SK-N-SH (cell line): ENCODE measurements around the gene VDAC2. TPM values are rescaled to one million over a fixed set of nuclear protein-coding genes. Genes with fewer than 3 reads are reported as not detected.

ENCODE experiments used
- CTCF ChIA-PET: fragments of 300-600, 350-600 bp; formaldehyde crosslinking; extraction: SDS; loops from one replicate; lab custom pipeline; 2021; lab: Yijun Ruan, JAX
- POLR2A ChIA-PET: fragments of 350-600 bp; sonication (Branson Sonifier 250); formaldehyde crosslinking; extraction: SDS; loops from one replicate; lab custom pipeline; 2020; ENCODE audit warnings: antibody characterized with exemption, inconsistent platforms; lab: Yijun Ruan, JAX
- DNase-seq: peaks from one replicate; pipeline ENCODE4 v3.0.0; 2012
- H2AFZ ChIP-seq: fragments of 200-600 bp; sonication (generic); 2 replicates; pipeline ENCODE4 v1.8.1; 2016; ENCODE audit warnings: antibody characterized with exemption, mild to moderate bottlenecking, low read depth
- H3F3A ChIP-seq: fragments of 200-600 bp; sonication (generic); replicated peaks from 2 replicates; pipeline ENCODE3; 2016; ENCODE audit warnings: antibody characterized with exemption, mild to moderate bottlenecking; ENCODE audit not compliant: insufficient read depth
- H3K27ac ChIP-seq, 2 experiments: fragments of 200-500 bp in 1 of 2; fragments of 200-600 bp in 1 of 2; sonication (Bioruptor generic) in 1 of 2; sonication (generic), shearing (Covaris generic) in 1 of 2; 2 replicates each; pipeline versions ENCODE4 v1.5.1 to v1.6.1; 2014 to 2016; ENCODE audit warnings: low read depth in 2 of 2, inconsistent platforms in 1 of 2, low read length in 1 of 2, mild to moderate bottlenecking in 1 of 2, mixed read lengths in 1 of 2
- H3K27me3 ChIP-seq: fragments of 200-600 bp; sonication (generic), shearing (Covaris generic); 2 replicates; pipeline ENCODE4 v1.6.1; 2016; ENCODE audit warnings: mixed run types; ENCODE audit not compliant: insufficient read depth
- H3K36me3 ChIP-seq, 2 experiments: fragments of 200-500 bp in 1 of 2; fragments of 200-600 bp in 1 of 2; sonication (Bioruptor generic) in 1 of 2; sonication (generic) in 1 of 2; replicated peaks in 1 of 2; 2 replicates each; pipeline versions ENCODE3 to v1.5.1; 2014 to 2016; ENCODE audit warnings: low read length in 1 of 2, mild to moderate bottlenecking in 1 of 2; ENCODE audit not compliant: insufficient read depth in 2 of 2, control insufficient read depth in 1 of 2
- H3K4me1 ChIP-seq, 2 experiments: fragments of 200-500 bp in 1 of 2; fragments of 200-600 bp in 1 of 2; sonication (Bioruptor generic) in 1 of 2; sonication (generic), shearing (Covaris generic) in 1 of 2; 2 replicates each; pipeline versions ENCODE4 v1.5.1 to v1.6.1; 2014 to 2016; ENCODE audit warnings: low read depth in 1 of 2, low read length in 1 of 2, mixed run types in 1 of 2; ENCODE audit not compliant: insufficient read depth in 2 of 2, control insufficient read depth in 1 of 2
- H3K4me2 ChIP-seq: fragments of 200-600 bp; sonication (generic), shearing (Covaris generic); 2 replicates; pipeline ENCODE4 v1.6.1; 2017; ENCODE audit warnings: mixed run types
- H3K4me3 ChIP-seq, 2 experiments: fragments of 200-500 bp in 1 of 2; fragments of 200-600 bp in 1 of 2; sonication (Bioruptor generic) in 1 of 2; sonication (generic), shearing (Covaris generic) in 1 of 2; 2 replicates each; pipeline versions ENCODE4 v1.5.1 to v1.8.1; 2014 to 2016; ENCODE audit warnings: low read depth in 2 of 2, inconsistent platforms in 1 of 2, low read length in 1 of 2, mild to moderate bottlenecking in 1 of 2, mixed read lengths in 1 of 2, moderate library complexity in 1 of 2
- H3K79me2 ChIP-seq: fragments of 200-600 bp; sonication (generic); 2 replicates; pipeline ENCODE4 v1.8.1; 2017; ENCODE audit warnings: mild to moderate bottlenecking; ENCODE audit not compliant: insufficient read depth
- H3K9ac ChIP-seq: fragments of 200-600 bp; sonication (generic); 2 replicates; pipeline ENCODE4 v1.6.1; 2017; ENCODE audit warnings: mixed run types
- H3K9me2 ChIP-seq: fragments of 200-600 bp; sonication (generic); 2 replicates; pipeline ENCODE4 v1.6.1; 2017; ENCODE audit warnings: mixed run types
- H3K9me3 ChIP-seq: fragments of 200-600 bp; sonication (generic); 2 replicates; pipeline ENCODE4 v1.6.1; 2017; ENCODE audit warnings: mixed run types, mild to moderate bottlenecking, moderate library complexity
- H4K20me1 ChIP-seq: fragments of 200-600 bp; sonication (generic); 2 replicates; pipeline ENCODE4 v1.6.1; 2017; ENCODE audit warnings: mild to moderate bottlenecking, mixed run types; ENCODE audit not compliant: insufficient read depth
- CHD2 ChIP-seq: fragments of 150-350 bp; IDR thresholded peaks from 2 replicates; pipeline ENCODE4 v1.6.1; 2018; ENCODE audit warnings: low read length; ENCODE audit not compliant: partially characterized antibody
- EZH2phosphoT487 ChIP-seq: fragments of 200-600 bp; sonication (generic); IDR thresholded peaks from 2 replicates; pipeline ENCODE4 v1.6.1; 2017; ENCODE audit warnings: low read depth, mixed run types, mild to moderate bottlenecking, antibody characterized with exemption, moderate library complexity, borderline replicate concordance
- FOSL2 ChIP-seq: IDR thresholded peaks from 2 replicates; pipeline ENCODE4 v1.4.0; 2012; ENCODE audit warnings: low read depth, mild to moderate bottlenecking, moderate library complexity, borderline replicate concordance
- GABPA ChIP-seq: IDR thresholded peaks from 2 replicates; pipeline ENCODE4 v1.4.0; 2012; ENCODE audit warnings: low read depth, mild to moderate bottlenecking
- GATA2 ChIP-seq: sonication (generic); formaldehyde crosslinking; IDR thresholded peaks from 2 replicates; pipeline ENCODE4 v1.5.0; 2020; ENCODE audit warnings: mild to moderate bottlenecking, missing genetic modification reagents
- MEF2A ChIP-seq: IDR thresholded peaks from 2 replicates; pipeline ENCODE4 v1.4.0; 2012; ENCODE audit warnings: low read depth, borderline replicate concordance
- MXI1 ChIP-seq: IDR thresholded peaks from 2 replicates; pipeline ENCODE4 v1.6.1; 2012; ENCODE audit warnings: mild to moderate bottlenecking, low read depth, low read length, improper control_type of control experiment
- NFIC ChIP-seq: IDR thresholded peaks from 2 replicates; pipeline ENCODE4 v1.4.0; 2012; ENCODE audit warnings: borderline replicate concordance
- RAD21 ChIP-seq: IDR thresholded peaks from 2 replicates; pipeline ENCODE4 v1.6.1; 2012; ENCODE audit warnings: mild to moderate bottlenecking, low read length
- RCOR1 ChIP-seq: fragments of 150-350 bp; IDR thresholded peaks from 2 replicates; pipeline ENCODE4 v1.6.1; 2017; ENCODE audit warnings: antibody characterized with exemption, low read length
- RFX5 ChIP-seq: IDR thresholded peaks from 2 replicates; pipeline ENCODE4 v1.6.1; 2012; ENCODE audit warnings: mild to moderate bottlenecking, improper control_type of control experiment, low read length
- RXRA ChIP-seq: IDR thresholded peaks from 2 replicates; pipeline ENCODE4 v1.4.0; 2012; ENCODE audit warnings: low read depth, mild to moderate bottlenecking, borderline replicate concordance
- SIN3A ChIP-seq: IDR thresholded peaks from 2 replicates; pipeline ENCODE4 v1.6.1; 2012; ENCODE audit warnings: low read depth, mild to moderate bottlenecking, low read length, moderate library complexity, borderline replicate concordance
- SMC3 ChIP-seq: IDR thresholded peaks from 2 replicates; pipeline ENCODE4 v1.6.1; 2012; ENCODE audit warnings: low read depth, low read length, improper control_type of control experiment
- TAF1 ChIP-seq: IDR thresholded peaks from 2 replicates; pipeline ENCODE4 v1.6.1; 2012; ENCODE audit warnings: low read depth, mild to moderate bottlenecking, low read length, moderate library complexity, borderline replicate concordance
- TEAD4 ChIP-seq: IDR thresholded peaks from 2 replicates; pipeline ENCODE4 v1.4.0; 2012; ENCODE audit warnings: mild to moderate bottlenecking, borderline replicate concordance; ENCODE audit not compliant: insufficient read depth
- YY1 ChIP-seq: IDR thresholded peaks from 2 replicates; pipeline ENCODE4 v1.4.0; 2012; ENCODE audit warnings: low read depth, mild to moderate bottlenecking
- WGBS: methylation state at CpG from one replicate; pipeline ENCODE4 v1.1.6; 2017; ENCODE audit warnings: low lambda C conversion rate; 5-methylcytosine and 5-hydroxymethylcytosine counted together
- polyA plus RNA-seq, 3 experiments: library from polyadenylated mRNA; depleted of rRNA; stranded (reverse); fragments of >200 nt; gene quantifications; 2 replicates each; pipeline ENCODE4 v1.2.3, GENCODE V29; 2012
- TF ChIP-seq, protein P1 (sequence below): fragments of 200-600 bp; sonication (generic); IDR thresholded peaks from 2 replicates; pipeline ENCODE4 v1.6.1; 2017; ENCODE audit warnings: antibody characterized with exemption, mild to moderate bottlenecking, moderate library complexity
- TF ChIP-seq, protein P2 (sequence below): IDR thresholded peaks from 2 replicates; pipeline ENCODE4 v1.4.0; 2012; ENCODE audit warnings: low read depth
- TF ChIP-seq, protein P3 (sequence below): IDR thresholded peaks from 2 replicates; pipeline ENCODE4 v1.4.0; 2012; ENCODE audit warnings: low read depth, borderline replicate concordance
- TF ChIP-seq, protein P4 (sequence below): IDR thresholded peaks from 2 replicates; pipeline ENCODE4 v1.6.1; 2012; ENCODE audit warnings: mild to moderate bottlenecking, low read depth, low read length, moderate library complexity

Gene VDAC2
- polyA plus RNA-seq, 1 of the 3 experiments (the other 2 are of a cell fraction) = 98.3 TPM

DNA sequence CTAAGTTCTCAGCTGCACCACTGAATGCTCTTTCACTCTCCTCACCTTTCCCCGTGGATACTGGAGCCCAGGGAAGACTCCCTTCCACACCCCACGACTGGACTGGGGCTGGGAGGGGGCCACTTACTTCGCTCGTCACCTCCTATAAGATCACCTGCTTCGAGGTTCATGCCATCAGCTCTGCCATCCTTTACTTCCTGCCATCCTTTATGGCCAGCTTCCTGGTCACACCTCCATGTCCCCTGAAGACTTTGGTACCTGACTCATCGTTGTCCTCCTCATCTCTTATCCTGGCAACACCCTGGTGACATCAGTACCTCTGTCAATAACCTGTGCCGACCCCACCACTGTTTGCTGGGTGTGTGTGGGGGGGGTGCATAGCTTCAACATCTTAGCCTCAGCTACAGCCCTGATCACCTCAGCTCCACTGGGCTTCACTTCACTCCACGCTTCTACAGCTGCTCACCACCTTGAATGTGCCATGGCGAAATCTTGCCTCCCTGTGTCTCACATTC lies 8.7 kb upstream of the VDAC2 start:
- Histone ChIP-seq H3K9me3 (no peaks in the 10 kb centered on the region), H2AFZ (no peak overlapping the region), H3K9me2 (no peaks in the 10 kb centered on the region), H3K4me3 (no peak overlapping the region), H3K9ac (no peak overlapping the region), H4K20me1 (no peaks in the 10 kb centered on the region), H3K79me2 (no peaks in the 10 kb centered on the region)
- no peak for DNase-seq
- TF ChIP-seq MEF2A (no peak), NFIC (no peak)
- TF ChIP-seq, protein P1, sequence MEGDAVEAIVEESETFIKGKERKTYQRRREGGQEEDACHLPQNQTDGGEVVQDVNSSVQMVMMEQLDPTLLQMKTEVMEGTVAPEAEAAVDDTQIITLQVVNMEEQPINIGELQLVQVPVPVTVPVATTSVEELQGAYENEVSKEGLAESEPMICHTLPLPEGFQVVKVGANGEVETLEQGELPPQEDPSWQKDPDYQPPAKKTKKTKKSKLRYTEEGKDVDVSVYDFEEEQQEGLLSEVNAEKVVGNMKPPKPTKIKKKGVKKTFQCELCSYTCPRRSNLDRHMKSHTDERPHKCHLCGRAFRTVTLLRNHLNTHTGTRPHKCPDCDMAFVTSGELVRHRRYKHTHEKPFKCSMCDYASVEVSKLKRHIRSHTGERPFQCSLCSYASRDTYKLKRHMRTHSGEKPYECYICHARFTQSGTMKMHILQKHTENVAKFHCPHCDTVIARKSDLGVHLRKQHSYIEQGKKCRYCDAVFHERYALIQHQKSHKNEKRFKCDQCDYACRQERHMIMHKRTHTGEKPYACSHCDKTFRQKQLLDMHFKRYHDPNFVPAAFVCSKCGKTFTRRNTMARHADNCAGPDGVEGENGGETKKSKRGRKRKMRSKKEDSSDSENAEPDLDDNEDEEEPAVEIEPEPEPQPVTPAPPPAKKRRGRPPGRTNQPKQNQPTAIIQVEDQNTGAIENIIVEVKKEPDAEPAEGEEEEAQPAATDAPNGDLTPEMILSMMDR = no peak
- TF ChIP-seq, all 33 proteins: peak for 0
- no peak overlapping the region for H3K27ac ChIP-seq
- ChIA-PET CTCF (interaction anchor here (1.2 to 1.9 kb wide), 2 partner anchors 14 to 29 kb away, joined by 4 to 5 read pairs; no protein-coding TSS in a partner anchor), POLR2A (no interaction called here)
- H3F3A ChIP-seq = no peaks in the 10 kb centered on the region
- H3K4me1 ChIP-seq = peaks cover 0 to 9% of the 10 kb centered on the region in 2 experiments; a peak in 2 of 4 replicates
- no peaks in the 10 kb centered on the region for H3K36me3 ChIP-seq
- H3K27me3 ChIP-seq = no peaks in the 10 kb centered on the region
- WGBS = 79% methylated on average over 9 of the region's 9 CpGs
- H3K4me2 ChIP-seq = no peak overlapping the region

DNA sequence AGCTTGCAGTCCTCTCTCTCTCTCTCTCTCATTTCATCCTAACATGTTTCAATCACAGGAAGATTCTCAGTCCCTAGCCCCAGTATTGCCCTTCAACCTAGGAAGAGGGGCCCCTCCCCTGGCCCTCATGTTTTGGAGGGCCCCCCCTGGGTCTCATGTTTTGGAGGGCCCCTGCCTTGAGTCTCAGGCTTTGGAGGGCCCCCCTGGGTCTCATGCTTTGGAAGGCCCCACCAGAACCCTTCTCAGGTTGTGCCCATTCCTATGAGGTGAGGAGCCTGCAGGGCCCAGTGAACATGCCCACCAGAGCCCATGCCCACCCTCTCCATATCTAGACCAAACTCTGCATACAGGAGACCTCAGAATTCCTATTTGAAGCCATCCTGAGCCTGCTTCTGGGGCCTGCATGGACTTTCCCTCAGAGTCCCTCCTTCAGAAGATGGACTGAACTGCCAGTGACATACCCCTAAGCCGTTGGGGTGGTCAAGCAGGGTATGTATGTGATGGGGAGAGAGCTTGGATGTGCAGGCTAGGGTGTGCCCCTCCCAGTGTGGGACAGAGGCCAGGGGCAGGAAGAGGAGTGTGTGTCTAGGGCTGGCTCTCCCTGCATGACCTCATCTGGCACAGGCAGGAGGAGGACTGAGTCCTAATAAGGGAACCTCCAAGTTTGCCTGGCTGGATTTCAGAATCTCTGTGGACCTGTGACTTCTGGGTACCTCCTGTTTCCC lies 8.1 kb upstream of the VDAC2 start:
- no peak for DNase-seq

More for the DNA sequence above, 8.1 kb upstream of the VDAC2 start:
- no peaks in the 10 kb centered on the region for H3K9me2 ChIP-seq
- POLR2A ChIA-PET = no interaction called here
- peaks cover 3% of the 10 kb centered on the region for H3F3A ChIP-seq
- TF ChIP-seq RAD21 (no peak), RFX5 (no peak), RXRA (no peak), FOSL2 (no peak), EZH2phosphoT487 (no peak), GABPA (no peak), CHD2 (no peak), MEF2A (no peak), GATA2 (CRISPR knock-in tag) (no peak), RCOR1 (no peak), TEAD4 (no peak), SMC3 (no peak), SIN3A (no peak), MXI1 (no peak), YY1 (no peak), TAF1 (no peak)
- TF ChIP-seq, protein P2, sequence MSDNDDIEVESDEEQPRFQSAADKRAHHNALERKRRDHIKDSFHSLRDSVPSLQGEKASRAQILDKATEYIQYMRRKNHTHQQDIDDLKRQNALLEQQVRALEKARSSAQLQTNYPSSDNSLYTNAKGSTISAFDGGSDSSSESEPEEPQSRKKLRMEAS = no peak
- TF ChIP-seq, protein P3, sequence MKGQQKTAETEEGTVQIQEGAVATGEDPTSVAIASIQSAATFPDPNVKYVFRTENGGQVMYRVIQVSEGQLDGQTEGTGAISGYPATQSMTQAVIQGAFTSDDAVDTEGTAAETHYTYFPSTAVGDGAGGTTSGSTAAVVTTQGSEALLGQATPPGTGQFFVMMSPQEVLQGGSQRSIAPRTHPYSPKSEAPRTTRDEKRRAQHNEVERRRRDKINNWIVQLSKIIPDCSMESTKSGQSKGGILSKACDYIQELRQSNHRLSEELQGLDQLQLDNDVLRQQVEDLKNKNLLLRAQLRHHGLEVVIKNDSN = no peak
- TF ChIP-seq, protein P4, sequence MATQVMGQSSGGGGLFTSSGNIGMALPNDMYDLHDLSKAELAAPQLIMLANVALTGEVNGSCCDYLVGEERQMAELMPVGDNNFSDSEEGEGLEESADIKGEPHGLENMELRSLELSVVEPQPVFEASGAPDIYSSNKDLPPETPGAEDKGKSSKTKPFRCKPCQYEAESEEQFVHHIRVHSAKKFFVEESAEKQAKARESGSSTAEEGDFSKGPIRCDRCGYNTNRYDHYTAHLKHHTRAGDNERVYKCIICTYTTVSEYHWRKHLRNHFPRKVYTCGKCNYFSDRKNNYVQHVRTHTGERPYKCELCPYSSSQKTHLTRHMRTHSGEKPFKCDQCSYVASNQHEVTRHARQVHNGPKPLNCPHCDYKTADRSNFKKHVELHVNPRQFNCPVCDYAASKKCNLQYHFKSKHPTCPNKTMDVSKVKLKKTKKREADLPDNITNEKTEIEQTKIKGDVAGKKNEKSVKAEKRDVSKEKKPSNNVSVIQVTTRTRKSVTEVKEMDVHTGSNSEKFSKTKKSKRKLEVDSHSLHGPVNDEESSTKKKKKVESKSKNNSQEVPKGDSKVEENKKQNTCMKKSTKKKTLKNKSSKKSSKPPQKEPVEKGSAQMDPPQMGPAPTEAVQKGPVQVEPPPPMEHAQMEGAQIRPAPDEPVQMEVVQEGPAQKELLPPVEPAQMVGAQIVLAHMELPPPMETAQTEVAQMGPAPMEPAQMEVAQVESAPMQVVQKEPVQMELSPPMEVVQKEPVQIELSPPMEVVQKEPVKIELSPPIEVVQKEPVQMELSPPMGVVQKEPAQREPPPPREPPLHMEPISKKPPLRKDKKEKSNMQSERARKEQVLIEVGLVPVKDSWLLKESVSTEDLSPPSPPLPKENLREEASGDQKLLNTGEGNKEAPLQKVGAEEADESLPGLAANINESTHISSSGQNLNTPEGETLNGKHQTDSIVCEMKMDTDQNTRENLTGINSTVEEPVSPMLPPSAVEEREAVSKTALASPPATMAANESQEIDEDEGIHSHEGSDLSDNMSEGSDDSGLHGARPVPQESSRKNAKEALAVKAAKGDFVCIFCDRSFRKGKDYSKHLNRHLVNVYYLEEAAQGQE = no peak
- H3K79me2 ChIP-seq = no peaks in the 10 kb centered on the region
- no peaks in the 10 kb centered on the region for H3K27me3 ChIP-seq
- H3K4me1 ChIP-seq = peaks cover 0 to 9% of the 10 kb centered on the region in 2 experiments; a peak in 2 of 4 replicates
- CTCF ChIA-PET = interaction anchor here (1.2 to 1.9 kb wide), 2 partner anchors 14 to 28 kb away, joined by 4 to 5 read pairs; no protein-coding TSS in a partner anchor
- no peaks in the 10 kb centered on the region for H4K20me1 ChIP-seq
- H3K9ac ChIP-seq = no peak overlapping the region
- H3K4me2 ChIP-seq = 0 out of 2 replicates have a peak overlapping the region, but pooled peaks have one; percentile 13
- 50% methylated on average over 1 of the region's 1 CpG for WGBS
- no peaks in the 10 kb centered on the region for H3K36me3 ChIP-seq
- no peaks in the 10 kb centered on the region for H3K9me3 ChIP-seq
- no peak overlapping the region for H3K4me3 ChIP-seq
- no peak overlapping the region for H3K27ac ChIP-seq
- no peak overlapping the region for H2AFZ ChIP-seq
